H1 (cell line): Measurements from ENCODE around the gene RNF130. TPM values are rescaled to one million over a fixed set of nuclear protein-coding genes. Genes with fewer than 3 reads are reported as not detected.

Experiments
- CTCF ChIA-PET: fragments of 300-600 bp; sonication (Branson Sonifier 250); formaldehyde crosslinking; loops from one replicate; lab custom pipeline; 2021; ENCODE audit not compliant: partially characterized antibody; lab: Charles Lee
- POLR2A ChIA-PET: fragments of 300-600 bp; sonication (Branson Sonifier 250); formaldehyde crosslinking; loops from one replicate; lab custom pipeline; 2021; ENCODE audit warnings: inconsistent platforms; ENCODE audit not compliant: partially characterized antibody; lab: Charles Lee
- DNase-seq, 2 experiments: peaks; one replicate each; pipeline versions ENCODE4 v3.0.0 to v3.0.0-alpha.2; 2010 to 2022; ENCODE audit warnings: low spot score in 2 of 2, low read depth in 1 of 2, mixed read lengths in 1 of 2
- FAIRE-seq: peaks from 2 replicates; lab custom pipeline; 2011; peaks lifted over from hg19 to GRCh38; lab: Jason Lieb, UNC
- H2AFZ ChIP-seq: 2 replicates; pipeline ENCODE4 v1.8.1; 2012; ENCODE audit warnings: low read length, inconsistent platforms
- H2AK5ac ChIP-seq: 2 replicates; pipeline ENCODE4 v1.6.1; 2013; ENCODE audit warnings: low read depth, low read length
- H2BK120ac ChIP-seq: replicated peaks from 2 replicates; pipeline ENCODE3; 2013; ENCODE audit warnings: low read depth, low read length, inconsistent platforms
- H2BK12ac ChIP-seq: 2 replicates; pipeline ENCODE4 v1.6.1; 2013; ENCODE audit warnings: low read depth, low read length
- H2BK15ac ChIP-seq: 2 replicates; pipeline ENCODE4 v1.6.1; 2013; ENCODE audit warnings: low read length
- H2BK20ac ChIP-seq: 2 replicates; pipeline ENCODE4 v1.6.1; 2013; ENCODE audit warnings: low read length
- H2BK5ac ChIP-seq: 2 replicates; pipeline ENCODE4 v1.6.1; 2013; ENCODE audit warnings: low read depth, low read length
- H3K14ac ChIP-seq: 2 replicates; pipeline ENCODE4 v1.6.1; 2013; ENCODE audit warnings: inconsistent platforms; ENCODE audit not compliant: insufficient read length
- H3K18ac ChIP-seq: 2 replicates; pipeline ENCODE4 v1.6.1; 2013; ENCODE audit warnings: low read length; ENCODE audit errors: extremely low read depth
- H3K23ac ChIP-seq: 2 replicates; pipeline ENCODE4 v1.6.1; 2013; ENCODE audit warnings: inconsistent platforms; ENCODE audit not compliant: insufficient read length
- H3K23me2 ChIP-seq: 2 replicates; pipeline ENCODE4 v1.6.1; 2013; ENCODE audit warnings: low read depth, low read length
- H3K27ac ChIP-seq: 2 replicates; pipeline ENCODE4 v1.6.1; 2011; ENCODE audit warnings: low read depth, low read length, inconsistent platforms
- H3K27me3 ChIP-seq, 4 experiments: replicated peaks in 1 of 4; 1 replicate in 1 of 4; 2 replicates in 3 of 4; pipeline versions ENCODE4 v1.6.1 to v1.8.1; 2011 to 2013; ENCODE audit warnings: low read length in 3 of 4, mild to moderate bottlenecking in 3 of 4, inconsistent platforms in 2 of 4, mixed read lengths in 2 of 4, moderate library complexity in 1 of 4; ENCODE audit not compliant: control insufficient read depth in 3 of 4, insufficient read depth in 3 of 4; ENCODE audit errors: extremely low read depth in 1 of 4
- H3K36me3 ChIP-seq, 4 experiments: 2 replicates each; pipeline versions ENCODE4 v1.6.1 to v1.8.1; 2011 to 2013; ENCODE audit warnings: mild to moderate bottlenecking in 4 of 4, low read length in 3 of 4, moderate library complexity in 2 of 4, control low read depth in 1 of 4, inconsistent platforms in 1 of 4; ENCODE audit not compliant: insufficient read depth in 4 of 4, control insufficient read depth in 2 of 4
- H3K4ac ChIP-seq: replicated peaks from 2 replicates; pipeline ENCODE3; 2013; ENCODE audit warnings: low read length, low read depth, mixed read lengths, inconsistent platforms; ENCODE audit not compliant: insufficient read length
- H3K4me1 ChIP-seq, 4 experiments: replicated peaks in 1 of 4; 1 replicate in 1 of 4; 2 replicates in 3 of 4; pipeline versions ENCODE4 v1.6.1 to v1.8.1; 2011 to 2013; ENCODE audit warnings: low read length in 3 of 4, inconsistent platforms in 2 of 4, mixed read lengths in 1 of 4; ENCODE audit not compliant: insufficient read depth in 4 of 4, control insufficient read depth in 3 of 4
- H3K4me2 ChIP-seq, 2 experiments: 2 replicates each; pipeline versions ENCODE4 v1.6.1 to v1.8.1; 2011 to 2013; ENCODE audit warnings: low read depth in 2 of 2, low read length in 2 of 2, control low read depth in 1 of 2, inconsistent platforms in 1 of 2, mild to moderate bottlenecking in 1 of 2; ENCODE audit not compliant: insufficient read depth in 1 of 2
- H3K4me3 ChIP-seq, 4 experiments: fragments of 200-600, 300-600 bp in 1 of 4; sonication (generic), shearing (Covaris generic), sonication (Bioruptor Twin) in 1 of 4; 2 replicates each; pipeline versions ENCODE4 v1.5.1 to v1.8.1; 2011 to 2016; ENCODE audit warnings: low read length in 4 of 4, low read depth in 3 of 4, control low read depth in 2 of 4, inconsistent platforms in 2 of 4, mild to moderate bottlenecking in 2 of 4, mixed read lengths in 1 of 4, moderate library complexity in 1 of 4; ENCODE audit not compliant: insufficient read depth in 2 of 4; ENCODE audit errors: extremely low read depth in 1 of 4
- H3K56ac ChIP-seq: replicated peaks from 2 replicates; pipeline ENCODE3; 2013; ENCODE audit warnings: low read depth, mild to moderate bottlenecking, mixed read lengths, low read length, inconsistent platforms; ENCODE audit not compliant: insufficient read length
- H3K79me1 ChIP-seq: 2 replicates; pipeline ENCODE4 v1.6.1; 2013; ENCODE audit warnings: low read depth, low read length, control low read depth
- H3K79me2 ChIP-seq, 2 experiments: 2 replicates each; pipeline versions ENCODE4 v1.6.1 to v1.8.1; 2012 to 2013; ENCODE audit warnings: low read length in 2 of 2, mild to moderate bottlenecking in 2 of 2, inconsistent platforms in 1 of 2; ENCODE audit not compliant: insufficient read depth in 2 of 2, control insufficient read depth in 1 of 2
- H3K9ac ChIP-seq, 4 experiments: replicated peaks in 1 of 4; 1 replicate in 1 of 4; 2 replicates in 3 of 4; pipeline versions ENCODE4 v1.6.1 to v1.8.1; 2011 to 2013; ENCODE audit warnings: low read depth in 3 of 4, low read length in 3 of 4, control low read depth in 2 of 4, mild to moderate bottlenecking in 2 of 4, moderate library complexity in 2 of 4, inconsistent platforms in 1 of 4; ENCODE audit errors: extremely low read depth in 1 of 4
- H3K9me3 ChIP-seq, 2 experiments: 2 replicates each; pipeline versions ENCODE4 v1.6.1 to v1.8.1; 2012 to 2013; ENCODE audit warnings: mild to moderate bottlenecking in 2 of 2, moderate library complexity in 2 of 2, control low read depth in 1 of 2, inconsistent platforms in 1 of 2, low read depth in 1 of 2, low read length in 1 of 2, mixed read lengths in 1 of 2; ENCODE audit not compliant: insufficient read depth in 2 of 2
- H4K20me1 ChIP-seq, 2 experiments: replicated peaks in 1 of 2; 2 replicates each; pipeline versions ENCODE3 to v1.8.1; 2011 to 2013; ENCODE audit warnings: inconsistent platforms in 2 of 2, low read length in 2 of 2, mild to moderate bottlenecking in 1 of 2; ENCODE audit not compliant: insufficient read depth in 2 of 2, control insufficient read depth in 1 of 2
- H4K5ac ChIP-seq: 2 replicates; pipeline ENCODE4 v1.6.1; 2013; ENCODE audit warnings: low read length, low read depth, mixed read lengths, inconsistent platforms; ENCODE audit not compliant: insufficient read length
- H4K8ac ChIP-seq: 2 replicates; pipeline ENCODE4 v1.8.0; 2013; ENCODE audit warnings: mild to moderate bottlenecking, moderate library complexity, low read length, inconsistent platforms; ENCODE audit not compliant: insufficient read depth; ENCODE audit errors: extremely low read depth
- H4K91ac ChIP-seq: replicated peaks from 2 replicates; pipeline ENCODE3; 2013; ENCODE audit warnings: low read length, mixed read lengths, inconsistent platforms; ENCODE audit not compliant: insufficient read length
- ASH2L ChIP-seq: fragments of 200-600, 300-600 bp; sonication (generic); IDR thresholded peaks from one replicate; pipeline ENCODE4 v1.7.1; 2017; ENCODE audit warnings: low read length
- BCL11A ChIP-seq, 2 experiments: IDR thresholded peaks; one replicate each; pipeline ENCODE4 v1.6.1; 2011; ENCODE audit warnings: low read depth in 2 of 2, low read length in 2 of 2, mild to moderate bottlenecking in 2 of 2
- CBX8 ChIP-seq: fragments of 300-800, 300-1000 bp; sonication (generic); IDR thresholded peaks from 2 replicates; pipeline ENCODE4 v1.7.1; 2016; ENCODE audit warnings: low read depth, low read length, borderline replicate concordance
- EP300 ChIP-seq, 2 experiments: IDR thresholded peaks; 1 replicate in 1 of 2; 2 replicates in 1 of 2; pipeline ENCODE4 v1.6.1; 2011 to 2012; ENCODE audit warnings: low read depth in 2 of 2, low read length in 2 of 2, mild to moderate bottlenecking in 2 of 2, borderline replicate concordance in 1 of 2, inconsistent platforms in 1 of 2, moderate library complexity in 1 of 2
- EZH2 ChIP-seq: fragments of 200-600 bp; sonication (generic); IDR thresholded peaks from 2 replicates; pipeline ENCODE4 v1.7.1; 2012; ENCODE audit warnings: low read depth, mild to moderate bottlenecking, moderate library complexity, low read length, inconsistent platforms; ENCODE audit not compliant: severe bottlenecking
- JUN ChIP-seq: IDR thresholded peaks from 2 replicates; pipeline ENCODE4 v1.6.1; 2011; ENCODE audit warnings: low read depth, mild to moderate bottlenecking, improper control_type of control experiment, low read length
- KDM5A ChIP-seq: fragments of 200-600 bp; IDR thresholded peaks from 2 replicates; pipeline ENCODE4 v1.7.1; 2012; ENCODE audit warnings: mild to moderate bottlenecking, low read length, inconsistent platforms, mixed read lengths
- WGBS, 2 experiments: shearing (Covaris generic) in 1 of 2; methylation state at CpG; one replicate each; pipeline versions ENCODE4 v1.1.6 to v1.1.7; 2013 to 2015; ENCODE audit warnings: low lambda C conversion rate in 2 of 2, mixed read lengths in 2 of 2, inconsistent platforms in 1 of 2, low coverage in 1 of 2, missing lambda C conversion rate in 1 of 2; ENCODE audit not compliant: insufficient replicate concordance in 2 of 2, insufficient coverage in 1 of 2, insufficient read length in 1 of 2; ENCODE audit errors: extremely low coverage in 1 of 2, missing lambda C conversion rate in 1 of 2; 5-methylcytosine and 5-hydroxymethylcytosine counted together
- polyA plus RNA-seq, 7 experiments: library from polyadenylated mRNA; depleted of rRNA in 3 of 7; stranded (reverse) in 5 of 7; unstranded in 2 of 7; fragments of >200 nt in 5 of 7; fragments of 200-250 nt in 2 of 7; gene quantifications; 1 replicate in 5 of 7; 2 replicates in 1 of 7; 4 replicates in 1 of 7; pipeline versions ENCODE4 v1.2.1 to v1.2.3, GENCODE V29; 2011 to 2013; ENCODE audit warnings: missing spikeins in 2 of 7, mixed read lengths in 2 of 7
- total RNA-seq: library from RNA; stranded (reverse); fragmentation: NEBNext Ultra II Directional; extraction: Animal tissue kit (Norgen Biotek cat#: 25700); gene quantifications from 2 replicates; pipeline ENCODE4 v1.2.1, GENCODE V29; 2021
- TF ChIP-seq, protein P1 (sequence below): IDR thresholded peaks from 2 replicates; pipeline ENCODE4 v1.6.1; 2012; ENCODE audit warnings: low read length, inconsistent platforms
- TF ChIP-seq, protein P2 (sequence below): IDR thresholded peaks from 2 replicates; pipeline ENCODE4 v1.6.1; 2012; ENCODE audit warnings: inconsistent platforms

Gene RNF130
- total and polyA plus RNA-seq, 2 of the 8 experiments (the other 6 are each of a cell fraction or from before 2014, with no cell fraction given) = 65.1 to 70.0 TPM

GRCh38 chr5:180111273-180112002 is 39.9 kb upstream of the RNF130 start:
- CTCF ChIA-PET = interaction anchor here (0.6 to 0.7 kb wide), 2 partner anchors 26 to 189 kb away, joined by 3 to 5 read pairs; no protein-coding TSS in a partner anchor

More at GRCh38 chr5:180111273-180112002, 39.9 kb upstream of the RNF130 start:
- Histone ChIP-seq H3K27me3 (no peaks in the 10 kb centered on the region), H3K18ac (no peak overlapping the region), H2BK20ac (no peak overlapping the region), H2BK120ac (no peak overlapping the region), H2AFZ (no peak overlapping the region), H3K23ac (no peak overlapping the region), H4K8ac (no peak overlapping the region), H3K79me2 (no peaks in the 10 kb centered on the region), H3K23me2 (no peaks in the 10 kb centered on the region), H4K5ac (no peak overlapping the region), H3K14ac (no peak overlapping the region), H4K91ac (no peak overlapping the region), H3K4me3 (no peak overlapping the region), H2BK5ac (no peak overlapping the region), H2BK12ac (no peak overlapping the region), H3K4ac (no peak overlapping the region), H3K9ac (no peak overlapping the region), H2AK5ac (no peak overlapping the region), H3K4me2 (no peak overlapping the region), H3K27ac (no peak overlapping the region), H3K9me3 (peaks cover 3 to 8% of the 10 kb centered on the region in 2 experiments; a peak in 3 of 4 replicates), H3K79me1 (no peaks in the 10 kb centered on the region), H2BK15ac (no peak overlapping the region), H4K20me1 (peaks cover 0 to 4% of the 10 kb centered on the region in 2 experiments), H3K36me3 (no peaks in the 10 kb centered on the region), H3K56ac (no peak overlapping the region), H3K4me1 (peaks cover 0 to 4% (median 0%) of the 10 kb centered on the region in 4 experiments; a peak in 3 of 7 replicates)
- no peak for FAIRE-seq
- peak in 1 of 2 experiments; percentile 43 for DNase-seq
- TF ChIP-seq CBX8 (no peak), ASH2L (no peak), BCL11A (IDR thresholded peaks at IDR 0.05; ENCODE audit: low read depth in 2 of 2, low read length in 2 of 2) (no peak), KDM5A (no peak), EP300 (IDR thresholded peaks at IDR 0.05; ENCODE audit: borderline replicate concordance in 1 of 2, low read depth in 2 of 2, low read length in 2 of 2) (no peak), EZH2 (no peak), JUN (no peak)
- TF ChIP-seq, protein P1, sequence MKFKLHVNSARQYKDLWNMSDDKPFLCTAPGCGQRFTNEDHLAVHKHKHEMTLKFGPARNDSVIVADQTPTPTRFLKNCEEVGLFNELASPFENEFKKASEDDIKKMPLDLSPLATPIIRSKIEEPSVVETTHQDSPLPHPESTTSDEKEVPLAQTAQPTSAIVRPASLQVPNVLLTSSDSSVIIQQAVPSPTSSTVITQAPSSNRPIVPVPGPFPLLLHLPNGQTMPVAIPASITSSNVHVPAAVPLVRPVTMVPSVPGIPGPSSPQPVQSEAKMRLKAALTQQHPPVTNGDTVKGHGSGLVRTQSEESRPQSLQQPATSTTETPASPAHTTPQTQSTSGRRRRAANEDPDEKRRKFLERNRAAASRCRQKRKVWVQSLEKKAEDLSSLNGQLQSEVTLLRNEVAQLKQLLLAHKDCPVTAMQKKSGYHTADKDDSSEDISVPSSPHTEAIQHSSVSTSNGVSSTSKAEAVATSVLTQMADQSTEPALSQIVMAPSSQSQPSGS = no peak
- TF ChIP-seq, protein P2, sequence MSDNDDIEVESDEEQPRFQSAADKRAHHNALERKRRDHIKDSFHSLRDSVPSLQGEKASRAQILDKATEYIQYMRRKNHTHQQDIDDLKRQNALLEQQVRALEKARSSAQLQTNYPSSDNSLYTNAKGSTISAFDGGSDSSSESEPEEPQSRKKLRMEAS = no peak
- POLR2A ChIA-PET = no interaction called here
- 97% methylated on average over 7 of the region's 7 CpGs; no CpG with 5 or more reads in 1 of the 2 experiments for WGBS, 2 experiments
